Keratinocyte (primary cell): ENCODE results near the gene COTL1.

ENCODE experiments used
- EZH2 ChIP-seq: IDR thresholded peaks from one replicate; pipeline ENCODE4 v1.6.1; 2012; ENCODE audit warnings: inconsistent platforms, mild to moderate bottlenecking, low read length, moderate library complexity
- TF ChIP-seq, protein P1 (sequence below), 3 experiments: IDR thresholded peaks in 1 of 3; conservative IDR thresholded peaks in 1 of 3; optimal IDR thresholded peaks in 1 of 3; 2 replicates in 2 of 3; 3 replicates in 1 of 3; pipeline versions ENCODE3 to v1.5.1; 2011; ENCODE audit warnings: low read length in 3 of 3, mild to moderate bottlenecking in 3 of 3, moderate library complexity in 2 of 3, control low read depth in 1 of 3, inconsistent platforms in 1 of 3; ENCODE audit not compliant: insufficient read depth in 2 of 3; ENCODE audit errors: extremely low read depth in 1 of 3

DNA sequence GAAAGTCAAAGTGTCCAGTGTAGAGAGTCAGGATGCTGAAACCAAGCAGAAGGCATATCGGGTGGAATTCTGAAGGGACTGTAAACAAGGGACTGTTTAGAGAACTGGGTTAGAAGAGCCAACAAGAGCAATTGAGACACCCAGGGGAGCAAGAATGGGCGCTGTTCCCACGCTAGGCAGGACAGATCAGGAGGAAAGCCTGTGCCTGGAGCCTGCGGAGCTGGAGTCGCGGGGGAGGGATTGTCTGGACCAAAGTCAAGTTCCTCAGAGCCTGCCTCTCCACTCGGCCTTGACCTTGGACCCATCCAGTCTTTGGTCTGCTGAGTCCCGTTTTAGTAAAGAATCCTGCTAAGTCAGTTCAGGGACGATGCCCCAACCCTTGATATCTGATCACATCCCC, 15.7 kb upstream of the COTL1 start:
- TF ChIP-seq, protein P1, sequence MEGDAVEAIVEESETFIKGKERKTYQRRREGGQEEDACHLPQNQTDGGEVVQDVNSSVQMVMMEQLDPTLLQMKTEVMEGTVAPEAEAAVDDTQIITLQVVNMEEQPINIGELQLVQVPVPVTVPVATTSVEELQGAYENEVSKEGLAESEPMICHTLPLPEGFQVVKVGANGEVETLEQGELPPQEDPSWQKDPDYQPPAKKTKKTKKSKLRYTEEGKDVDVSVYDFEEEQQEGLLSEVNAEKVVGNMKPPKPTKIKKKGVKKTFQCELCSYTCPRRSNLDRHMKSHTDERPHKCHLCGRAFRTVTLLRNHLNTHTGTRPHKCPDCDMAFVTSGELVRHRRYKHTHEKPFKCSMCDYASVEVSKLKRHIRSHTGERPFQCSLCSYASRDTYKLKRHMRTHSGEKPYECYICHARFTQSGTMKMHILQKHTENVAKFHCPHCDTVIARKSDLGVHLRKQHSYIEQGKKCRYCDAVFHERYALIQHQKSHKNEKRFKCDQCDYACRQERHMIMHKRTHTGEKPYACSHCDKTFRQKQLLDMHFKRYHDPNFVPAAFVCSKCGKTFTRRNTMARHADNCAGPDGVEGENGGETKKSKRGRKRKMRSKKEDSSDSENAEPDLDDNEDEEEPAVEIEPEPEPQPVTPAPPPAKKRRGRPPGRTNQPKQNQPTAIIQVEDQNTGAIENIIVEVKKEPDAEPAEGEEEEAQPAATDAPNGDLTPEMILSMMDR (optimal IDR thresholded peaks at IDR 0.05 in 1 of 3, IDR thresholded peaks at IDR 0.05 in 1 of 3, conservative IDR thresholded peaks at IDR 0.05 in 1 of 3; ENCODE audit: extremely low read depth in 1 of 3, insufficient read depth in 2 of 3, low read length in 3 of 3) = no peak
- no peak for TF ChIP-seq EZH2
